GM11168 (cell line): ENCODE measurements around the gene ZNF223.

Experiments used
- in situ Hi-C: fragments of 300-500 bp; cut with MboI; formaldehyde crosslinking; loops from one replicate; pipeline ENCODE4 v1.12.0; 2022; ENCODE audit warnings: low sequenced_read_pairs; ENCODE audit not compliant: unreplicated experiment

Gene ZNF223

DNA sequence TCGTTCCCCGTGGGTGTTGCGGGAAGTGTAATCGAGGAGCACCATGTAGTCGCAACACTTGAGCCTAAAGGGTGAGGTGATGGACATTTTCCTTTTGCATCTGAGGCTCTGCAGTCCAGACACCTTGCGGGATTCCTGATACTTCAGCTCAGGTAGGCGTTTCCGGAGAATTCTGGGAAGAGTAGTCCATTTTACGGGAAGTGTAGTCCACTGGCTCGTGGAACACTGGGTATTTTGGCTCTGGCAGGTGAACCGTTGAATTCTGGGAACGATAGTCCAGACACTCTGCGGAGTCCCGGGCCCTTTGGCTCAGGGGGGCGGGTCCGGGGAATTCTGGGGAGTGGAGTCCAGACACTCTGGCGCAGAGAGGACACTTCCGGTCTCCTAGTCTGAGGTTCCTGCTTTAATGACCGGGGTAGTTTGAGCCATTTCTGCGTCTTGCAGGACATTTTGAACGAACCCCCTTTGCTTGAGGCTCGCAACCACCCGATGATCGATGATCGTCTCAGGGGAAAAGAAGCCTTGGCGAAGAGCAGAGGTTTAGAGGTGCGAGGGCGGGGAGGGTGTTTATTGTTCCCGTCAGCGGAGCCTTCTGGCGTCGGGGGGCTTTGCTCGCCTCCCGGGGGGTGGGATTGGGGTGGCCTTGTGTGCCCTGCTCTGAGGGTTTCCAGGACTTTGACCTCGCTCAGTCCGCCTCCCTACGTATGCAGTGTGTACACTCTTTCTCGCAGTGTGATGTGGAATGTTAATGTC is at the start of gene ZNF223:
Gene ZNF223, plus strand, starts transcription at position 387 of the 753 bp plus-strand sequence. CDS start 3,141 bp downstream, outside the sequence.
- in situ Hi-C loops = no loop called here

DNA sequence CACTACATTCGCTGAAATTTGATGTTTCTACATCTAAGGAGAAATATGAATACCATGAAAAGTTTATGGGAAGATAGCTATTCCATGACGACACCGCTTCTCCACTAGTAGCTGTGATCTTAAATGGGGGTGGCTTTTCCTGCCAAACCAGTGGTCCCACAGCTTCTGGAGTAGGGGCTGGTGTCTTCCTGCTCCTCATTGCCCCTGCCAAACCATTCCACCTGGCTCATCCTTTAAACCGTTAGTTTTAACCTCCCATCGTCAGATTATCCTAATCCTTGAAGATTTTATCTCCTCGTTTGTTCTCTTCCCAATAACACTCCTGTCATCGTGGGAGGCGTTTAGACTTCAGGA is 49.6 kb upstream of the ZNF223 start:
- in situ Hi-C loops = no loop called here

- in situ Hi-C loops = no loop called here
These were observed 49.0 kb upstream of the ZNF223 start, which contains the start of gene ZNF230 for GRCh38 chr19:44002566-44003460. ZNF230 (plus strand) TSS chr19:44002957; CDS start chr19:44007079, 4,122 bp downstream.

DNA sequence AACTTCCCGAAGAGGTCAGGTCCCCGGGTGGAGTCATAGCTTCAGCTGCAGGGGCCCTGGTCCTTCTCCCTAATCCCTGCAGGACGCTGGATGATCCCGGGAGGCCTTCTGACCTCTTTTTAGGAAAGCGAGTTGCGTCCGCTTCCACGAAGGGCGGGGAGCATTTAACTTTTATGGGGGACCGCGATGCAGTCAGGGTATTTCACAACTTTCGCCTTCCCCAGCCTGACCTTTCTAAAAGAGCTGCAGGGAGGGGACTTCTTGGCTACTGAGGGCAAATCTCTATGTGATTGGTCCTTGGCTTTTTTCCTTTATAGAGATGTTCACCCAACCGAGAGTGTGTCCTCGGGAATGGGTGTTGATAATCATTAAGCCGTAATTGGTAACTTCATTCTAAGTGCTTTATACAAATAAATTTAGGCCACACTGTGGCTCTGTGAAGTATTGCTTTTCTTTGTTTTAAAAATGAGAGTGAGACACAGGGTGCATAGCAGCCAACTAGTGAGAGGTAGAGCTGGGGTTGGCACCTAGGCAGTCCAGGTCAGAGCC is 48.3 kb upstream of the ZNF223 start:
- in situ Hi-C loops = no loop called here

GRCh38 chr19:44005973-44006372 is 45.9 kb upstream of the ZNF223 start:
- in situ Hi-C loops = no loop called here

DNA sequence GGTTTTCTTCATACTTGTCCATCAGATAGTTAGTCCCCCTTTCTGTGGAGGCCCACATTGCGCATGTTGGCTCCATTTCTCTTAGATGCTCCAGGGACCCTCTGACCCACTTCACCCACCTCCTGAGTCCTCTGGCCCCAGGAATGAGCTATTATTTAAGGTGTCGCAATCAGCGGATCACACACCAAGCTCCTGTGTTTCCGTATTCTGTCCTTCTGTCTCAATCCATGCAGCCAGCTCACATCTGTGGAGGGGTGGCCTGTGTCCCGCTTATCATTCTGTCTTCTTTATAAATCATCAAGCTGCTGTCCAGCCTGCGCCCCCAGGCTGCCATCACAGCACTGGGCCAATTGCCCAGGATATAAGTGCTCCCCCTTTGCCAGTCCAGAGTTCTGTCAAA is 44.4 kb upstream of the ZNF223 start:
- in situ Hi-C loops = no loop called here

DNA sequence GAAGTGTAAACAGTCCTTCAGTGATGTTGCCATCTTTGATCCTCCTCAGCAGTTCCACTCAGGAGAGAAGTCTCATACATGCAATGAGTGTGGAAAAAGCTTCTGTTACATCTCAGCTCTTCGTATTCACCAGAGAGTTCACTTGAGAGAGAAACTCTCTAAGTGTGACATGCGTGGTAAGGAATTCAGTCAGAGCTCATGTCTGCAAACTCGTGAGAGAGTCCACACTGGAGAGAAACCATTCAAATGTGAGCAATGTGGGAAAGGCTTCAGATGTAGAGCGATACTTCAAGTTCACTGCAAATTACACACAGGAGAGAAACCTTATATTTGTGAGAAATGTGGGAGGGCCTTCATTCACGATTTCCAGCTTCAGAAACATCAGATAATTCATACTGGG is 41.4 kb upstream of the ZNF223 start:
- in situ Hi-C loops = no loop called here

GRCh38 chr19:44019498-44019897 is 32.3 kb upstream of the ZNF223 start:
- in situ Hi-C loops = no loop called here

- in situ Hi-C loops = no loop called here
These were observed 30.6 kb upstream of the ZNF223 start for GRCh38 chr19:44021221-44021620.

DNA sequence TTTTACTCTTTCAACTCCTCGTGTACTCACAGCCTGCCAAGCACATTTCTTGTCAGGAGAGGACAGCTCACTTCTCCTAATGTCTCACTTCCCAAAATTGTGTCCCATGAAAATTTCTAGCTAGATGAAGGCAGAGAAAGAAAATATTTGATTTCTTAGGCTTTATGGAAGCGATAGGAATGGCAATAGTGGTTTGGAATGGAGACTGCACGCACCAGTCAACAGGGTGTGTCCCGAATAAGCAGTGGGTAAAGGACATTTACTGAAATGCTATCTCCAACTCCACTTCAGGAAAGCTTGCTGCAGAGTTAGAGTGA is 27.0 kb upstream of the ZNF223 start:
- in situ Hi-C loops = no loop called here

DNA sequence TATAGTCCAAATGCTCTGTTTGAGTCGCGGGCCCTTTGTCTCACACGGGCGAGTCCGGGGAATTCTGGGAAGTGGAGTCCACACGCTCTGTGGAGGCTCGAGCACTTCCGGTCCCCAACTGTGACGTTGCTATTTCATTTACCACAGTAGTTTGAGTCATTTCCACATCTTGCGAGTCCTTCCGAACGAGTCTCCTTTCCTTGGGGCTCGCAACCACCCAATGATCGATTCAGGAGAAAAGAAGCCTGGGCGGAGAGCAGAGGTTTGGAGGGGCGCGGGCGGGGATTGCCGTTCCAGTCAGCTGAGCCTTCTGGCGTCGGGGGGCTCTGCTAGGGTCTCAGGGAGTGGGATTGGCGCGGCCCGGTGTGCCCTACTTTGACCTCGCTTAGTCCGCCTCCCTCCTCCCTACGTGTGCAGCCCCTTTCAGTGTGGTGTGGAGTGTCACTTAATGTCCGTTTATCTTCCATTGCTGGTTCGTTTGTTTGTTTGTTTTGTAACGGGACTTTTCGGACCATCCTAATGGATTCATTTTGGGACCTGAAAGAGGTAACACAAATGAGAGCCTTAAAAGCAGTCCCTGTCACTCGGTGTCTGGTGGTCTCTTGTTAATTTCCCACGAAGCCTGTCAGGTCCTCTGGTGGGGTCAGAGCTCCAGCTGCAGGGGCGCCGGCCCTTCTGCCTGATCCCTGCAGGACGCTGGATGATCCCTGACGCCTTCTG is 26.5 kb upstream of the ZNF223 start, which contains the start of gene ZNF222:
Gene ZNF222, plus strand, starts transcription at position 163 of the 720 bp plus-strand sequence. Its CDS starts 58 bp downstream, at position 221.
- in situ Hi-C loops = no loop called here

GRCh38 chr19:44026622-44027021 is 25.2 kb upstream of the ZNF223 start:
- in situ Hi-C loops = no loop called here

DNA sequence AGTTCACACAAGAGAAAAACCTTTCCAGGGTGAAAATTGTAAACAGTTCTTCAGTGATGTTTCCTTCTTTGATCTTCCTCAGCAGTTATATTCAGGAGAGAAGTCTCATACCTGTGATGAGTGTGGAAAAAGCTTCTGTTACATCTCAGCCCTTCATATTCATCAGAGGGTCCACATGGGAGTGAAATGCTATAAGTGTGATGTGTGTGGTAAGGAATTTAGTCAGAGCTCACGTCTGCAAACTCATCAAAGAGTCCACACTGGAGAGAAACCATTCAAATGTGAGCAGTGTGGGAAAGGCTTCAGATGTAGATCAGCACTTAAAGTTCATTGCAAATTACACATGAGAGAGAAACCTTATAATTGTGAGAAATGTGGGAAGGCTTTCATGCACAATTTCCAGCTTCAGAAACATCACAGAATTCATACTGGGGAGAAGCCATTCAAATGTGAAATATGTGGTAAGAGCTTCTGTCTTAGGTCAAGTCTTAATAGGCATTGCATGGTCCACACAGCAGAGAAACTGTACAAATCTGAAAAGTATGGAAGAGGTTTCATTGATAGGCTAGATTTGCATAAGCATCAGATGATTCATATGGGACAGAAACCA is 19.7 kb upstream of the ZNF223 start:
- in situ Hi-C loops = no loop called here

DNA sequence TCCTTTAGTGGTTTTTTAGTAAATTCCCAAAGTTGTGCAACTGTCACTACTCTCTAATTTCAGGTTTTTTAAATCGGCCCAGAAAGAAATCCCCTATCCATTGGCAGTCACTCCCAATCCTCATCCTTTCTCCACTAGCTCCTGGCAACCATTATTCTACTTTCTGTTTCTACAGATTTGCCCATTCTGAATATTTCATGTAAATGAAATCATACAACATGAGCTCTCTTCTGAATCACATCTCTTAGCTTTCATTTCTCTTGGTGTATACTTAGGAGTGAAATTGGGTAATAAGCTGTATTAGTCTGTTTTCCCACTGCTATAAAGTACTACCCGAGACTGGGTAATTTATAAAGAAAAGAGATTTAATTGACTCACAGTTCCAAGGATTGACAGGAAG is 9.7 kb upstream of the ZNF223 start:
- in situ Hi-C loops = no loop called here

DNA sequence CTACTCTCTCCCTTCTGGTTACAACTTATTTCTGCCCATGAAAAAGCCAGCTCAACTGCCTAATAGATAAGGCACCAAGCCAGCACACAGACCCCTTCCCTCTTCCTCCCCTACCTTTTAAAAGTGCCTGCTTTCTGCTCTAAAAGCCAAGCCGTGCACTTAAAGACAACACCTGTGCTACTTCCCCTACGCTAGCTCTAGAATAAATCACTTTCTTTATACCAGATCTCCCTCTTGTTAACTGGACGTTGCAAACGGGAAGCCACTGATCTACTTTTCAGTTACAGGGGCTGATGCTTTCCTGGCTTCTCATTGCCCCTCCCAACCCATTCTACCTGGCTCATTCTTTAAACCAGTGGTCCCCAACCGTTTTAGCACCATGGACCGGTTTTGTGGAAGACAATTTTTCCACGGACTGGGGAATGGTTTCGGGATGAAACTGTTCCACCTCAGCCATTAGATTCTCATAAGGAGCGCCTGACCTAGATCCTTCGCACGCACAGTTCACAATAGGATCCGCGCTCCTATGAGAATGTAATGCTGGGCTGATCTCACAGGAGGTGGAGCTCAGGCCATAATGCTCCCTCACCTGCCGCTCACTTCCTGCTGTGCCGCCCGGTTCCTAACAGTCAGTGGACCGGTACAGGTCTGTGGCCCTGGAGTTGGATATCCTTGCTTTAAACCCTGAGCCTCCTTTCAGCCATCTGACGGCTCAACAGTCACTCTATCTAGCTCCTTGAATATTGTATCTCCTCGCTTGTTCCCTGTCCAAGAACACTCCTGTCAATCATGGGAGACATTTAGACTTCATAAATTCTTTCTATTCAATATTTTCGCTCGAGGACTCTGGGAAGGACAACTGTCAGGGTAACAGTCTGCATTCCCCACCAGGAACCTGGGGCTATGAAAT is 841 bp upstream of the ZNF223 start:
- in situ Hi-C loops = no loop called here

DNA sequence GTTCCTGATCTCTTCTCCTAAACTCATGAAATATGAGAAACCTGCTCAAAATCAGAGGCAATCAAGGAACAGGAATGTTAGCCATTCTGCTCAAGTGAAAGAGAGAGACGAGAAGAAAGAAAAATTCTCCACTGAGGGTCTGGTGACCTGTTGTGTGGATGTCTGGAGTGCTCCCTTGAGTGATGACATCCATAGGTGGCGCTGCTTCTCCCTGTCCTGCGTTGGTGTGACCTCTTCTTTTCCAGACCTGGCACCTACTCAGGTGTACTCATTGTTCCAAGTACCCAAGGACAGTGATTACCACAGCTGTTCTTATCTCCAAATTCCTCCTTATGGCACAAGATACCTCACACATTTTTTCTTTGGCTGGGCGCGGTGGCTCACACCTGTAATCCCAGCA is 4.0 kb downstream of the ZNF223 start:
- in situ Hi-C loops = no loop called here

DNA sequence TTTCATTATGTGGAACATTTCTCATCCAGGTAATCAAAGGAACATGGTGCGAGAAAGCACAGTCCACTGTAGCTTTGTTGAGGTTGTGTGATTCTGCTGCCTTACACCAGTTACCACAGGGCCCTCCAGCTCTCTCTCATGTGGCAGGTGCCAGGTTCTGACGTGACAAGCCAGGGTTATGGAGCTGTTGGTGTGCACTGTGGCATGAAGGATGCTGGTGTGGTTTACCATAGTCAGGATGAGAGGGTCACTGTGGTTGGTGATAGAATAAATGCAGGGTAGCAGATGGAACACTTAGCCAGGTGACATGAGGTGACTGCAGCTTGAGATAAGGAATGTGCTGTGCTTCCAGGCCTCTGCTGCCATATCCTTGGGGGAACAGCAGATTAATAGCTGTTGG is 7.4 kb downstream of the ZNF223 start:
- in situ Hi-C loops = no loop called here

DNA sequence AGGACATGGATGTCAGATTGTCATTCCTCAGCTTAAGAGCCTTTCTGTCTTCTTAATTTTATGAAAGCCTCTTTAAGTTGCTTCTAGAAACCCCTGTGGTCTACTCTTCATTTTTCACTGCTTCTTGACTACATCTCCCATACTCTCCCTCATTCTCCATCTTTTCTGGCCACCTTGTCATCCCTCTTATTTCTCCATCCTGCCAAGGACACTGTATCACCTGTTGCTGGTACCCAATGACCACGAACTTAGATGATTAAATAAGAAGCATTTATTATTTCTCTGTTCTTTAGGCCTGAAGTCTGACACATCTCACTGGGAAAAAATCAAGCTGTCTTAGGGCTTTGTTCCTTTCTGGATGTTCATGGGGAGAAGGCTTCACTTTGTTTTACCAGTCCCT is 9.2 kb downstream of the ZNF223 start:
- in situ Hi-C loops = no loop called here

- in situ Hi-C loops = no loop called here
These were observed 14.5 kb downstream of the ZNF223 start for GRCh38 chr19:44066305-44066704.
